Activated CD4-positive, alpha-beta T cell treated with anti-CD3 and anti-CD28 coated beads for 1 hour (primary cell): Measurements from ENCODE around the gene IQUB.
"Not testable (repeated sequence)": the region's sequence is repeated elsewhere in the genome, so short reads cannot be mapped to it uniquely, and the experiment has no call there.

Experiments used
- DNase-seq: peaks from one replicate; pipeline ENCODE4 v3.0.0-alpha.2; 2020

IQUB gene

DNA sequence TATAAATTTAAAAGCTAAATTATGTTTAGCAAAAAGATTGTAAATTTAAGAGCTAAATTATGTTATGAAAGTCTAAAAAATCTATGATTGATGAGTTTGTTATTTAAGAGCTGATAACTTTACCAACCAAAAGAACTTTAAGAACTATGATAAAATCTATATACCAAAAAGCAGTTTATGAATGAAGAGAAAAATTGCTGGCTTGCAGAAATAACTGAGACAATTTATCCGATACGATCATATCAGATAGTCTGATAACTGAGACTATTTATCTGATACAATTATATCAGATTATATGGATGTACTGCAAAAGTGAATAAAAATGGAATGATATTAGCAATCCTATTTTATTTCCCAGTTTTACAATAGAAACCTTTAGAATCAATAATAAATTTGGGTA, 50.2 kb downstream of the IQUB start:
- no peak for DNase-seq

DNA sequence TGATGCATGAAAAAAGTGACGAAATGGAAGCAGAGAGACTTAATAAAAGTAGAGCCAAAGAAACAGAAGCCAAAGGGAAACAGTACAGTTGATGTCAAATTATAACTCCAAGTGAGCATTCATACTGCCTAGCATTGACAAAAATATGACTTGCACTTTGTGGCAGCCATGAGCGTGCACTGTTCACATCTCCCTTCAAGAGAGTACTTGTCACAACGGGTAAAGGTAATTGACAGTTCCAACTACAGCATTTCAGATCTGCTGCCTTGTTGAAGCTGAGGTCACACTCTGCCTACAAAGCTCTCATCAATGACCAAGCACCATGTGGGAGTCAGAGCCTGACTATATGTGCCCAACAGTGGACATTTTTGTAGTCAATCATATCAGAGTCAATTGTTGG, 54.3 kb downstream of the IQUB start:
- no peak for DNase-seq

GRCh38 chr7:123478056-123478455, 56.3 kb downstream of the IQUB start:
- DNase-seq: not testable (repeated sequence)

GRCh38 chr7:123472750-123473445, 61.5 kb downstream of the IQUB start:
- no peak for DNase-seq

DNA sequence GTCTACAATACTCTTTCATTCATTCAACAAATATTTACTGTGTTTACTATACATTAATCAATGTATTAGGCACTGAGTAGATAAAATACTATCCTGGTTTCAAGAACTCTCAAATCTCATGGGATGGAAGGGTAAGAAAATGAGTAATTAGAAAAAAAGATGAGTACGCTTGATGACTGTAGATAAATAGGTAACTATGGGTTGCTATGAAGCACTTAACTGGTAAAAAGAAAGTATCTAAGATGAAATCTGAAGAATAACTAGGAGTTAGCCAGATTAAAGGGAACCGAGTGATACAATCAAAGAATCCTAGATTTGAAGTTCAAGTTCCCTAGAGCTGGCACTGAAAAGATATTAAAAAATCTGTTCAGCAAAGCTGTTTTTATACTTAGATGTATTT, 62.1 kb downstream of the IQUB start:
- no peak for DNase-seq

- no peak for DNase-seq
Observed at GRCh38 chr7:123468303-123468702, 66.1 kb downstream of the IQUB start.

GRCh38 chr7:123463890-123464289, 70.5 kb downstream of the IQUB start:
- no peak for DNase-seq

- DNase-seq: no peak
Observed at GRCh38 chr7:123460616-123461015, 73.8 kb downstream of the IQUB start.

DNA sequence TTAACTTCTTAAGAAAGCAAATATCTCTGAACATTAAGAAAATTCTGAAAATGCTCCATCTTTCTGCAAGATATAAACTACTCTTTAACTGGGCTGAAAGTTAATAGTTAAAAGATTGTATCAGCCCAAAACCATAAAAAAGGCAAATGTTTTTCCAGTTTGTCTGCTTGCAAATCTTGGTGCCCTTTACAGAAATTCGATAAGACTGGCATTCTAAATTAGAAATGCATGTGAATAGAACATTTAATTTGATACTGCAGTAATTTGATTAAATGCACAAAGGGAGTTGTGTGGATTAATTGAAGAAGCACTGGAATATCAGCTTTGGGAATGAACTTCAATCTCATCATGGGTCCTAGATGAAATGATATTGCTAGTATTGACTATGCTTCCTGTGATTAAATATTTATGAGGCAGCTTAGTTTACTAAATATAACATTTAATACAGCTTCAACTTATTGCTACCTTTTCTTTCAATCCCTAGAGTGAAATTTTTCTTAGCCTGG, 78.4 kb downstream of the IQUB start:
- DNase-seq: no peak

DNA sequence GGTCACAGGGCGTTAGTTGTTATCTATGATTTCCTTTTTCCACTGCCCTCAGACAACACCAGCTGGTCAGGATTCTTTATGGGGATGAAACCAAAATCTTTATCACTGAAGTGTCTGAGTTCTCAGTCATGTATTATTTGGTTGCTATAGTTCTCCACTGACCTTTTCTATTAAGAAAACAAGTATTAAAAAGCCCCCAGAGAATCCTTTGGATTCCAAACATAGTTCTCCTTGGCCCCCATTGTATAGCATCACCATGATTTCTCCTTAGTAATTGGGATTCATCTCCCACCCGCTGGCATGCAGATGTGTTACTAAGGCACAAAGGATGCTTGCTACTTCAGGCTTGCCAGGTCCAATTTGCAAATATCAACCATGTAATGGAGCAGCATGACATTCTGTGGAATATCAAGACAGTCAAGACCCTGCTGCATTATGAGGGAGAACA, 94.3 kb downstream of the IQUB start:
- no peak for DNase-seq

- DNase-seq: no peak
Observed at GRCh38 chr7:123439191-123439590, 95.2 kb downstream of the IQUB start.

DNA sequence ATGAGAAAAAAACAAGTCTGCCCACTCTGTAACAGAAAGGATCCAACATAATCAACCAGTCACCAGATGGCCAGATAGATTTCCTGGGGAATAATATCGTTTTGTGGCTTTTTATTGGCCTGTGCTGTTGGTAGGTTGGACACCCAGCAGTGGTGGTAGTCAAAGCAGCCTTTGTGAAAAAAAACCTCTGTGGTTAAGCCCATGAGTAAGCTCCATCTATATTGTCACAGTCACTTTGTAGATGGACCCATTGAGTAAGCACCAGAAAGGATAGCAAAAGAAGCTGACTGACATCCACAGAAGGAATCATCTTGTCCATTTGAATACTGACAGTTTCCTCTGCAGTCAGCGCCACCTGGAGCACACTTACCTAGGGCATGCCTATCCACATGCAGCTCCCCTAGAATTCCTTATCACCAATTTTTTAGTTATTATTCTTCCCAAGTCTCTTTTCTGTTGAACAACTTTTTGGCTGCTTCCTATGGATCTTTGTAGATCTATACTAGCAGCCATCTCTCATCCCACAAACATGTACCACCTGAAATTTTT, 96.9 kb downstream of the IQUB start:
- DNase-seq: no peak

- no peak for DNase-seq
Observed at GRCh38 chr7:123435080-123435700, 99.2 kb downstream of the IQUB start.

DNA sequence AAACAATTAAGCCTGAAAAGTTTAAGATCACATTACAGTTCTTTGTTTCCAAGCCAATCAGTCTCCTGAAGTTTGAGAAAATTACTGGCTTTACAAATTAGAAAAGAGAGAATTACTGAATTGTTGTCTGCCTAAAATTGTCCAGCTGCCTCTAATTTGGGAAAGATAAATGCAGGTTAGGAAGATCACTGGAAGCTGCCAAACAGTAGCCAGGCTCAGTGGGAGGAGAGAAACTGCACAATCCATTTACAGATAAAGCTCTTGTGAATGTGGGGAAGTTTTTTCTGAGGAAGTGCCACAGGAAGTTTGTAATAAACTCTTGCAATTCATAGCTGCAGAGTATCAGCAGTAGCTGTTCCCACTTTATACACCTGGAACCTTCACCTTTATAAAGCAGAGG, 100.7 kb downstream of the IQUB start:
- DNase-seq: no peak

GRCh38 chr7:123432601-123433000, 101.8 kb downstream of the IQUB start:
- no peak for DNase-seq

- no peak for DNase-seq
Observed at GRCh38 chr7:123431075-123431614, 103.2 kb downstream of the IQUB start.

- no peak for DNase-seq
Observed at GRCh38 chr7:123425246-123425645, 109.1 kb downstream of the IQUB start.

- no peak for DNase-seq
Observed at GRCh38 chr7:123424463-123424862, 109.9 kb downstream of the IQUB start.

- no peak for DNase-seq
Observed at GRCh38 chr7:123423622-123424021, 110.8 kb downstream of the IQUB start.

DNA sequence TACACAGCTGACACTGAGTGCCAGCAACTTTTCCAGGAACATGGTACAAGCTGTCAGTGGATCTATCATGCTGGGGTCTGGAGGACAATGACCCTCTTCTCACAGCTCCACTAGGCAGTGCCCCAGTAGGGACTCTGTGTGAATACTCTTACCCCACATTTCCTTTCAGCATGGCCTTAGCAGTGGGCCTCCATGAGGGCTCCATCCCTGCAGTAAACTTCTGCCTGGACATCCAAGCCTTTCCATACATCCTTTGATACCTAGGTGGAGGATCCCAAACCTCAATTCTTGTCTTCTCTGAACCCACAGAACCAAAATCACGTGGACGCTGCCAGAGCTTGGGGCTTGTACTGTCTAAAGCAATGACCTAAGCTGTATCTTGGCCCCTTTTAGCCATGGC, 116.8 kb downstream of the IQUB start:
- no peak for DNase-seq

- no peak for DNase-seq
Observed at GRCh38 chr7:123415625-123416024, 118.8 kb downstream of the IQUB start.

DNA sequence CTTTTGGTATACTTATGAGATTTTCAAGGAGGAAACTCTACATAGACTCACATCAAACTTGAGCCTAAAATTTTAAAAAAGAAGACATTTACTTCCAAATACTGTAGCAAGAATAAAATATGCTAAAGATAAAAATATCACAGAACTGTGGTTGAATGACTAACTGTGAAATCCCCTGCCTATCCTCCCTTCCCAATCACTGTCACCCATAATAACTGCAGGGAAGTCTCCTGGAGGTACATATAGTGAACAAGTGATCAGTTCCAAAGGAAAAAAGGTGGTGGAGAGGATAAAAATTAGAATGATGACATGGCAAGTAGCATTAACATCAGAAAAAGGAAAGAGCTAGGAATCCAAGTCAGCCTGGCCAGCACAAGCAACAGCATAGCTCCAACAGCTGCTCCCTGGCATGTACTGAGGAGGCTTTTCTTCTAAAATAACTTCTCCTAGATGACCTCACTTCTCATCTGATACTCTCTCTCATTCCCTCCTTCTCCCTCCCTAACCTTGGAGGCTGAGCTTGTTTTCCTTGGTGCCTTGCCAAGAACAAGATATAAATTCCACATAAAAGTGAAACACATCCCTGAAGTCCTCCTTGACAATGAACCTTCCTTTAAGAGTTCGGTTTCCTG, 124.0 kb downstream of the IQUB start:
- no peak for DNase-seq

DNA sequence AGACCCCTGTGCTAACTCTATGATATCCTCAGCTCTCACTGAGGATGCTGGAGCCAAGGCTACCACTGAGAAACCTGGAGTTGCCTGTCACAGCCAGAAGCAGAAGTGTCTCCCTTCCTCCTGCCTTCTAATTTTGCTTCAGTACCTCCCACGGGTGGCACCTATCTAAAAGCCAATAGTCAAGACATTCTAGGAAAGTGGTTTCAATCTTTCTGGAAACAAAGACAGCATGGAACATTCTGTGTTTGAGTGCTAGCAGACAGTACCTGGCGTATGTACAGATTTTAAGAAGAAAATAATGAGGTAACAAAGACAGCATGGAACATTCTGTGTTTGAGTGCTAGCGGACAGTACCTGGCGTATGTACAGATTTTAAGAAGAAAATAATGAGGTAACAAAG, 126.4 kb downstream of the IQUB start:
- DNase-seq: not testable (repeated sequence)
